DMS153 treated with DMSO at 0.1 percent for 48 hours (cell line): ENCODE data around the gene C1QTNF7.

ENCODE experiments used
- DNase-seq: peaks from one replicate; lab custom pipeline; 2025; ENCODE audit not compliant: unreplicated experiment; lab: John Stamatoyannopoulos, UW

C1QTNF7 gene, protein sequence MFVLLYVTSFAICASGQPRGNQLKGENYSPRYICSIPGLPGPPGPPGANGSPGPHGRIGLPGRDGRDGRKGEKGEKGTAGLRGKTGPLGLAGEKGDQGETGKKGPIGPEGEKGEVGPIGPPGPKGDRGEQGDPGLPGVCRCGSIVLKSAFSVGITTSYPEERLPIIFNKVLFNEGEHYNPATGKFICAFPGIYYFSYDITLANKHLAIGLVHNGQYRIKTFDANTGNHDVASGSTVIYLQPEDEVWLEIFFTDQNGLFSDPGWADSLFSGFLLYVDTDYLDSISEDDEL

DNA sequence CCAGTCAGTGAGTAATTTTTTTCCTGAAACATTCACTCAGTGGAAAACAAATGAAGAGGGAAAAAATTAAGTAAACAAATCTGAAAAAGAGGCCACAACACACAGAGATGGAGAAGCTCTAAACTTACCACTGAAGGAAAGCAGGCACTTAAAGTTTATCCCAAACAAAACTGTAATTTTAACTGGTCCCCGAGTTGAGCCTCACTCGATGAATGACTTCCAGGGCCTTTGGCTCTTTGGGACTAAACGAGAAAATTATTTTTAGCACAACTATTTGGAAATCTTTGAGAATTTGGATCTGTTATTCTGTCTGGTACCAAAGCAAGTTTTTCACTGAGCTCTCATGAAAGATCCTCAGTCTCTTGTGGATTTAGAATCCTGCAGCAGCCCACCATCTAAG, at the start of gene C1QTNF7:
Gene C1QTNF7 (plus strand): TSS at position 333 of the 400 bp plus-strand sequence. CDS start 7,711 bp downstream, outside the sequence.
- no peak for DNase-seq

DNA sequence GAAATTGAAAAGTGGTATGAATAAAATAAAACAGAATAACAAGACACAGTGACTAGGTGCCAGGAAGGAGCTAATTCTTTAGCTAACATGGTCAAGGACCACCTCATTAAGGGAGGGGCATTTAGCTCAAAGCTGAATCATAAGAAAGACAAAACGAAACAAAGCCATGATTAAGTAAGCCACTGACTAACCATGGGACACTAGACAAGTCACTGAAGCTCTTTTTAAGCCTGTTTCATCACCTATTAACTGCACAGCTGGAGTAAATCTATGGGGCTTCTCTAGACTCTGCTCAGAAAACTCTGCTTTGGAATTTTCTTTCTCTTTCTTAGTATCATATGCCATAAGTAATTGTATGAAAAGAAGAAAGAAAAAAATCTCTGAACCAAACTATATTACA, 49.8 kb upstream of the C1QTNF7 start:
- DNase-seq, result no peak

GRCh38 chr4:15378493-15378892, 49.3 kb upstream of the C1QTNF7 start:
- no peak for DNase-seq

DNA sequence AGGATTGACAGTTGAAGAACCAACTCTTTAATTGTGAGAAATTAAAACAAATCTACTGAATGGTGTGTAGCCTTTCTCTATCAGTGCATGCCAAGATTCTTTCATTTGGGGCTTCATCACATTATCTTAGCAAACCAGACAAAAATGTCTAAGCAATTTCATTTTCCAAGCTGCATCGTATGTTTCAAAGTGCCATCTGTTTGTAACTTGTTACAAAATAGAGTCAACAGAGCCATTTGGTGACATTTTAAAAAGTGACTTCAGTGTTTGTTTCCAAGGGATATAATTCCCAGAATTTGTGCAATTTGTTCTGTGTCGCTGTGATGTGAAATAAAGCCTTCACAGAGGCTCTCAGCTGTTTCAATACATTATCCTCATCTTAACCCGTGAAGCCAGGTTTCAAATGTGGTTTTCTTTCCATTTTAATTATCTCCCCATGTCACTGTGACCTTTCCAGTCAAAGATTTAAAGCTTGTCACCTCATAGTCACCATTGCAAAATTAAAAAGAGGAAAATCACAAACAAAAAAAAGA, 46.0 kb upstream of the C1QTNF7 start:
- no peak for DNase-seq

DNA sequence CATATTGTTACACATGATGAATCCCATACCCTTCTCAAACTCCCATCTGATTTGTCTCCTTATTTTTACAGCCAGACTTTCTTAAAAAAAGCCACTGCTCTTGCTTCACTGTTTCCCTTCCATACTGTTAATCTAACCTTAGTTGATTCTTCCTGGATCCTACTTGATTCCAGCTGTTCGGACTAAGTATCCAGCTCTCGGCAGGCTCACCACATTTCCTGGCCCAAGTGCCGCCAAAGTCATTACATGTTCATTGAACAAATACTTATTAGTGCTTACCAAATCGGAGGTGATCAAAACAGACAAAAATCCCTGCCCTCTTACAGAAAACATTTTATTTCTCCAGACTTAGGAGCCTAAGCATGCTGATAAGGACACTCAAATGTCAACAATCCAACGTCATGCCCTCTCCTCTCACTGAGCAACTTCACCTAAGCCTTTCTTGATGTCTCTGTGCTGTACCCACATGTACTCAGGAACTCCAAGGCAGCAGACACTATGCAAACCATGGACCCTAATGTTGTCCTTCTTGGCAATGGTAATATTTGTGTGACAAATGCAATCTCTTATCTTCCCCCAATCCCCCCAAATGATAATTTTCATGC, 45.1 kb upstream of the C1QTNF7 start:
- DNase-seq, result no peak

DNA sequence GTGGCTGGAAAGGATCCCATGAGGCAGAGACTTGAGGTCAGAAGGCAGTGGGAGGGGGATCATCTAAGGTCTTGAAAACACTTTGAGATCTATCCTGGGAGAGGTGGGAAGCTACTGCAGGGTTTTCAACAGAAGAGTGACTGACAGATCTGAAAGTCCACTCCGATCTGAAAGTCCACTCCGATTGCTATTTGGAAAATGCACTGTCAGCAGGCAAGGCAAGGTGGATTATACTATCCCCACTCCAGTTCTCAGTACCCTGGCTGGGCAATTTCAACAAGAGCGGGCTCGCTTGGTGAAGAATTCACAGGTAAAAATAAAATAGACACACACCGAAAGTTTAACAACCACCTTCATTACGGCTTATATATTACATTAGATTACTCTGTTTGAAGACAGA, 42.3 kb upstream of the C1QTNF7 start:
- no peak for DNase-seq

- no peak for DNase-seq
Observed at GRCh38 chr4:15385928-15386327, 41.9 kb upstream of the C1QTNF7 start.

DNA sequence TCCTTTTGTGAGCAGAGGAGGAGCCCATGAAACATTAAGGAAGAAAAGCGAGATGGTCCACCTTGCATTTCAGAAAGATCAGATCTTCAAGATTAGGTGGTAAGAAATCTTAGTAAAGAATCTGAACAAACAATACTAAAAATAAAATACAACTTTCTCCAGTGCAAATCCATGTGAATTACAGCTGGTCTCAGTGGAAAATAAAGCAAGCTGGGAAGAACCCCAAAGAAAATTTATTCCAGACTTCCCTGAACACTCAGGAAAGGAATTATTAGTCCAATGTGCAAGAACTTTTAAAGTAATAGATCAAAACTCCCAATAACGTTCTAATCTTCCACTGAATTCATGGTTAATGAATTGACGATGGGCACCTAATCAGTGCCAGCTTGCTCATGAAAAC, 37.3 kb upstream of the C1QTNF7 start:
- no peak for DNase-seq

DNA sequence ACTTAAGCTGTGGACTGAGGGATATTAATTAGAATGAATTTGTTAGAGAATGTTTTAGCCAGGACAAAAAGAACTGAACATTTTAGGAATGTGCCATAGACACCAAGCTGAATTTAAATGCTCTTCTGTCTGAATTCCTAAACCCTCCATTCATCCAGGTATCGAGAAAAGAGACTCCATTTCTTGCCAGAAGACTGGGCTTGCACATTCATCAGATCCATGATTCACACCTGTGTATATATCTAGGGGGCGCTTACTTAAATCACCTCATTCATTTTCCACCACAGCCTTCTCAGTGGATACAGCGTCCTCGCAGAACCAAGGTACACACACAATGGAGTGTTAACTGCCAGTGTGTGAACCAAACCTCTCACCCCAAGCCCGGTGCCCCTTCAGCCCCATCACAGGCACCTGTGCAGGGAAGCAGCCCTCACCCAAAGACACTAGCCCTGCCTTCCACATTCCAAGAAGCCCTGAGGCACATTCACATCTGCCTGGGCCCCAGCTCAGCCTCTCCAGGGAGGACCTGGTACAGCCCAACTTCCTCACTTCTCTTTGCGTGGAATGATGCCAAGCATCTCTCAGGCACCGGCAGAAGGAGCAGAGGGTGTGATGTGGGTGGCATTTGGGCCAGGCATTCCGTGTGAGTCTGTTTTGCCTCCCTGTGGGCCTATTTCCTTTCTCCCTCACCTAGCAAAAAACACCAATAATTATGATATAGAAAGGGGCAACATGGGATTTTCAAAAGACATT, 35.6 kb upstream of the C1QTNF7 start:
- no peak for DNase-seq

DNA sequence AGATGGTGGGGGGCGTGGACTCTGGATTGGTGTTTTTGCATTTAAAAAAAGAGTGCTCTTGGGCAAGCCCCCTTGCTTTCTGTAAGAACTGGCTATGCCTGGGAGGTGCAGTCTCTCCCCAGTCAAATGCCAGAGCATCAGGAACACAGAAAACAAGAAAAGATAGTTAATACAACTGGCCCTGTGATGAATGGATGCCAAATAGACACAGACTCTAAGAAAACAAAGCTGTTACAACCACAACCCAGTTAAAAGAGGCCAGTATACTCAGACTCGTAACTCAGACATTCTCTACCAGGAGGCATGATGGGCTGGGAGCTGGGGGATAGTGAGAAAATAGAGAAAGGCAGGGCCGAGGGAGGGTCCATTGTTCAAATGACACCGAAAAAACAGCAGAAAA, 32.5 kb upstream of the C1QTNF7 start:
- no peak for DNase-seq

- no peak for DNase-seq
Observed at GRCh38 chr4:15396157-15396800, 31.6 kb upstream of the C1QTNF7 start.

DNA sequence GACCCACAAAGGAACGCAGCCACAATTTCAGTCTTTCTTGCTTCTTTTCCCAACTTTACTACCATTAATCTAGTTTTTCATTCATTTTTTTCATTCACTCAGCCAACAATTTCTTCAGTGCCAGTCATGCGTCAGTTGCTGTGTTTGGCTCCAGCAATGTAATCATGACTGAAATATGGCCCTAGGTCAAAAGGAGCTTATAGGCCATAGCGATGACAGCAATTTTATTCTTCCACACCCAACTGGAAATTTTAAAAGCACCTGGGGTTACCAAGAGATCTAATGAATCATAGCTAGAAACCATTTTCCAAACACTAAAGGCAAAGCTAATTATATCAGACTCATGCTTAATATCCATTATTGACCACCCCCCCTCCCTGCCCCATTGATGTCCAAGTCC, 29.8 kb upstream of the C1QTNF7 start:
- DNase-seq, result no peak

DNA sequence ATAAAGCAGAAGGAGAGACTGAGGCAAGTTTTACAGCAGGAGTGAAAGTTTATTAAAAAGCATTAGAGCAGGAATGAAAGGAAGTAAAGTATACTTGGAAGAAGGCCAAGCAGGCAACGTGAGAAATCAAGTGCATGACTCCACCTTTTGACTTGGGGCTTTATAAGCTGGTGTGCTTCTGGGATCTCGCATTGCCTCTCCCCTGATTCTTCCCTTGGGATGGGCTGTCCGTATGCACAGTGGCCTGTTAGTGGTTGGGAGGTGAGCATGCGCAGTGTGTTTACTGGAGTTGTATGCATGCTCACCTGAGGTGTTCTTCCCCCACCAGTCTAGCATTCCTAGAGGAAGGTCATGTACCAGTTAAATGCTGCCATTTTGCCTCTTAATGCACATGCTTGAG, 29.1 kb upstream of the C1QTNF7 start:
- DNase-seq, result no peak

DNA sequence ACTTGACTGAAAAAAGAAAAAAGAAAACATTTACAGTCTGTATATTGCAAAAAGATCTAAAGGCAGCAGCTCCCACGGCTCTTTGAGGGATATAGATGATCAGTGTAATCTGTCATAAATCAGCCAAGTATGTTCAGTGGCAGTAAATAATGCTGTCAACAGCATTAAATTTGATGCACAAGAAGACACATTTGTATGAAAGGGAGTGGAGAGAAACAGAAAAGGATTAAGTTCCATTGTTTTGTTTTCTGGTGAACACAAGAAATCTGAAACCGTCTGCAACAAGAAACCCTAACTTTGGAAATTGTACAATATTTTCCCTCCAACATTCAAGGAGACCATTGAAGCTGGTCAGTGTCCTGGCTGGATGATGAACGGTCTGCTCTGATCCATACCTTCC, 27.6 kb upstream of the C1QTNF7 start:
- no peak for DNase-seq

DNA sequence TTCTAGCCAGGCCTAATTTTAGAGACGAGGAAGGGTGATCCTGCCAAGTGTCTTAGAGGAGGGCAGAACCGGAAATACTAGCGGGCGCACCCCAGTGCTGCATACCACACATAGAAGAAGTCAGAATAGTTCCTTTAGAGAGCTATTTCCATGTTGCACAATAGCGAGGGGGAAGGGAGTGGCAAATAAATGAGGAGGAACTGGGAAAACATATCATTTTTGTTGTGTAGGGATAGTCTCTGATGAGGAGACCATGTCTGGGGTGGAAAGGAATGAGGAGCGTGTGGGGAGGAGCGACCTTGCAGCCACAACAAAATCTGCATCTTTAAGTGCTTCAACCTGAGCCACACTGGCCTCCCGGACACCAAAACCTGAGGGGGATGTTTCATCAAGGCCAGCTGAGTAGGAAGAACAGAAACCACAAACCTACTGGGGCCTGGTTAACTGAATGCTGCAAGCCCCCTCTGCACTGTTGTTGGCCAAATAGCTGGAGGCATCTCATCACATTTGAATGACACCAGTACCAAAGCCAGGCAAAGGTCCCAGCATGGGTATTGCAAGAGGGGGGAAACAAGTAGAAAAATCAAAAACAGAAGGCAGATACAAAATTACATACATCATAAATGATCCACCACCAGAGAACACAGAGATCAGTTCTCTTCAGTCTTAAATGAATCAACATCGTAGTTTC, 26.7 kb upstream of the C1QTNF7 start:
- DNase-seq, result no peak

- DNase-seq, result no peak
Observed at GRCh38 chr4:15402146-15402545, 25.7 kb upstream of the C1QTNF7 start.

DNA sequence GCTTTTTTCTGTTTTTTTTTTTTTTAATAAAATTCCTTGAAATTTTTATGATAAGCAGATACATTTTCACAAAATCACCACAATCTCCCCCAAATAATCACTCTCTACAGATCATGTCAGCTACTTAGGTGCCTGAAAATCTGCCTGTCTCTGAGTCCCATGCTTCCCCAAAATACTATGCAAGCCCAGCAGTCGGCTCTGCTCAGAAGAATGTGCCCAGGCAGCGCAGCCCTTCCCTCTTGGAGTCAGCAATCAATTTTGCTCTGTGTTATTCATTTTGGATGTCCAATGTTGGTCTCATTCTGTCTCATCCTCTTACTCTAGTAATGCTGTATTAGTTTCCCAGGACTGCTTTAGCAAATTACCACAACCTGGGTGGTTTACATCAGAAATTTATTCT, 24.9 kb upstream of the C1QTNF7 start:
- DNase-seq, result no peak

- DNase-seq, result no peak
Observed at GRCh38 chr4:15405018-15405417, 22.8 kb upstream of the C1QTNF7 start.

GRCh38 chr4:15410750-15411149, 17.1 kb upstream of the C1QTNF7 start:
- no peak for DNase-seq

DNA sequence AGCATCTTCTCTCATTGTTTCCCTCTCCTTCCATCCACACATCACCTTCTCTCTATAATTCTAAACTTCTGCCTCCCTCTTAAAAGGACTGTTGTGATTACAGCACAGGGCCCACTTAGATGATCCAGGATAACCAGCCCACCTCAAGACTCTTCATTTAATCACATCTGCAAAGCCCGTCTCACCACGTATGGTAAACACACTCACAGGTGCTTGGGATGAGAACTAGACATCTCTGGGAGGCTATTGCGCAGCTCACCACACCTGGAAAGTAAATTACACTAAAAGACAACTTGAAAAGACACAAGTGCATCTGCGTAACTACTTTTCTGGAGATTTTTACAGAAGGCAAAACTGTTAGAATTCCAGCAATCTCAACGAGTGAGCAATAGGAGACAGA, 15.4 kb upstream of the C1QTNF7 start:
- no peak for DNase-seq
